Liver (tissue), 9 donors: ENCODE data around the gene CELSR2. TPM values are rescaled to one million over a fixed set of nuclear protein-coding genes. Genes with fewer than 3 reads are reported as not detected.

Experiments used
- DNase-seq: peaks from one replicate; pipeline ENCODE4 v3.0.0-alpha.2; 2017; ENCODE audit warnings: low spot score
- H3K27ac ChIP-seq, 2 donors: one replicate each; pipeline ENCODE4 v1.7.0; 2013; ENCODE audit warnings: inconsistent platforms in 2 of 2, low read length in 2 of 2, control low read depth in 1 of 2, low read depth in 1 of 2, mild to moderate bottlenecking in 1 of 2
- H3K27me3 ChIP-seq, 4 donors: one replicate each; pipeline versions ENCODE4 v1.6.1 to v1.7.0; 2013; ENCODE audit warnings: low read length in 3 of 4, inconsistent platforms in 1 of 4, mild to moderate bottlenecking in 1 of 4, moderate library complexity in 1 of 4; ENCODE audit not compliant: control insufficient read depth in 4 of 4, insufficient read depth in 4 of 4
- H3K36me3 ChIP-seq, 4 donors: one replicate each; pipeline versions ENCODE4 v1.6.1 to v1.7.0; 2013; ENCODE audit warnings: low read length in 3 of 4, mild to moderate bottlenecking in 3 of 4, low read depth in 1 of 4, moderate library complexity in 1 of 4; ENCODE audit not compliant: control insufficient read depth in 4 of 4, insufficient read depth in 3 of 4
- H3K4me1 ChIP-seq, 4 donors: one replicate each; pipeline versions ENCODE4 v1.6.1 to v1.7.0; 2013; ENCODE audit warnings: low read length in 3 of 4, mild to moderate bottlenecking in 3 of 4, moderate library complexity in 1 of 4; ENCODE audit not compliant: control insufficient read depth in 4 of 4, insufficient read depth in 4 of 4
- H3K4me3 ChIP-seq, 3 donors: one replicate each; pipeline versions ENCODE4 v1.6.1 to v1.7.0; 2013; ENCODE audit warnings: low read length in 3 of 3, control low read depth in 1 of 3, low read depth in 1 of 3, mild to moderate bottlenecking in 1 of 3
- H3K9ac ChIP-seq, 2 donors: one replicate each; pipeline ENCODE4 v1.7.0; 2013; ENCODE audit warnings: low read length in 2 of 2, mild to moderate bottlenecking in 2 of 2, moderate library complexity in 2 of 2, control low read depth in 1 of 2, low read depth in 1 of 2
- H3K9me3 ChIP-seq, 4 donors: one replicate each; pipeline versions ENCODE4 v1.6.1 to v1.7.0; 2013; ENCODE audit warnings: low read length in 3 of 4; ENCODE audit not compliant: control insufficient read depth in 4 of 4
- EGR1 ChIP-seq, 2 donors: IDR thresholded peaks; 2 replicates each; pipeline ENCODE4 v1.6.1; 2016 to 2018; ENCODE audit warnings: antibody characterized with exemption in 2 of 2, low read depth in 2 of 2
- FOXA1 ChIP-seq: IDR thresholded peaks from 2 replicates; pipeline ENCODE4 v1.6.1; 2016; ENCODE audit warnings: antibody characterized with exemption
- FOXA2 ChIP-seq: IDR thresholded peaks from 2 replicates; pipeline ENCODE4 v1.6.1; 2016; ENCODE audit warnings: antibody characterized with exemption
- GABPA ChIP-seq, 2 donors: IDR thresholded peaks in 1 of 2; conservative IDR thresholded peaks in 1 of 2; 2 replicates each; pipeline ENCODE4 v1.6.1; 2016; ENCODE audit warnings: antibody characterized with exemption in 2 of 2, mild to moderate bottlenecking in 1 of 2, moderate library complexity in 1 of 2
- HNF4A ChIP-seq, 2 donors: conservative IDR thresholded peaks; 2 replicates each; pipeline ENCODE4 v1.6.1; 2016; ENCODE audit warnings: antibody characterized with exemption in 2 of 2, mild to moderate bottlenecking in 2 of 2
- HNF4G ChIP-seq: IDR thresholded peaks from 2 replicates; pipeline ENCODE4 v1.6.1; 2016; ENCODE audit warnings: antibody characterized with exemption
- JUND ChIP-seq, 2 donors: IDR thresholded peaks; 2 replicates each; pipeline ENCODE4 v1.6.1; 2016; ENCODE audit warnings: antibody characterized with exemption in 2 of 2
- NR2F2 ChIP-seq: IDR thresholded peaks from 2 replicates; pipeline ENCODE4 v1.6.1; 2016; ENCODE audit warnings: antibody characterized with exemption
- RAD21 ChIP-seq, 2 donors: IDR thresholded peaks; 2 replicates each; pipeline ENCODE4 v1.6.1; 2016; ENCODE audit warnings: antibody characterized with exemption in 2 of 2, mild to moderate bottlenecking in 2 of 2
- RXRA ChIP-seq, 2 donors: IDR thresholded peaks; 2 replicates each; pipeline ENCODE4 v1.6.1; 2017 to 2018; ENCODE audit warnings: antibody characterized with exemption in 2 of 2, mild to moderate bottlenecking in 1 of 2
- SP1 ChIP-seq: IDR thresholded peaks from 2 replicates; pipeline ENCODE4 v1.6.1; 2018; ENCODE audit warnings: antibody characterized with exemption, mild to moderate bottlenecking
- TAF1 ChIP-seq: conservative IDR thresholded peaks from 2 replicates; pipeline ENCODE4 v1.6.1; 2016; ENCODE audit warnings: antibody characterized with exemption, mild to moderate bottlenecking
- YY1 ChIP-seq: IDR thresholded peaks from 2 replicates; pipeline ENCODE4 v1.6.1; 2016; ENCODE audit warnings: antibody characterized with exemption, mild to moderate bottlenecking
- WGBS: extraction: QIAGEN DNeasy Blood & Tissue Kit; methylation state at CpG from one replicate; pipeline ENCODE4 v1.1.7; 2013; 5-methylcytosine and 5-hydroxymethylcytosine counted together
- polyA plus RNA-seq, 2 donors: library from polyadenylated mRNA; stranded (reverse) in 1 of 2; unstranded in 1 of 2; fragments of 200-250 nt in 1 of 2; fragments of >200 nt in 1 of 2; fragmentation: Nextera tagmentation in 1 of 2; extraction: Ambion mirVana in 1 of 2; gene quantifications; one replicate each; pipeline versions ENCODE4 v1.2.1 to v1.2.3, GENCODE V29; 2013 to 2015
- total RNA-seq, 2 donors: library from RNA; depleted of rRNA; stranded (reverse); fragments of >200 nt; gene quantifications; one replicate each; pipeline ENCODE4 v1.2.3, GENCODE V29; 2014
- TF ChIP-seq, protein P1 (sequence below): fragments of 150-350 bp; IDR thresholded peaks from 2 replicates; pipeline ENCODE4 v1.5.1; 2017; ENCODE audit warnings: improper control_type of control experiment, low read depth, low read length; ENCODE audit not compliant: missing input control
- TF ChIP-seq, protein P2 (sequence below): IDR thresholded peaks from 2 replicates; pipeline ENCODE4 v1.6.1; 2016; ENCODE audit warnings: antibody characterized with exemption
- TF ChIP-seq, protein P3 (sequence below): IDR thresholded peaks from 2 replicates; pipeline ENCODE4 v1.6.1; 2016; ENCODE audit warnings: antibody characterized with exemption
- TF ChIP-seq, protein P4 (sequence below): IDR thresholded peaks from 2 replicates; pipeline ENCODE4 v1.6.1; 2016; ENCODE audit warnings: antibody characterized with exemption
- TF ChIP-seq, protein P5 (sequence below): IDR thresholded peaks from 2 replicates; pipeline ENCODE4 v1.6.1; 2016; ENCODE audit warnings: antibody characterized with exemption, mild to moderate bottlenecking
- donor health status: healthy.
- donor health status: healthy.
- donor health status: healthy.
- donor health status: healthy.
- donor health status: healthy.

Gene CELSR2
- total and polyA plus RNA-seq, 4 donors = 0.73 to 1.6 (median 1.2) TPM

DNA sequence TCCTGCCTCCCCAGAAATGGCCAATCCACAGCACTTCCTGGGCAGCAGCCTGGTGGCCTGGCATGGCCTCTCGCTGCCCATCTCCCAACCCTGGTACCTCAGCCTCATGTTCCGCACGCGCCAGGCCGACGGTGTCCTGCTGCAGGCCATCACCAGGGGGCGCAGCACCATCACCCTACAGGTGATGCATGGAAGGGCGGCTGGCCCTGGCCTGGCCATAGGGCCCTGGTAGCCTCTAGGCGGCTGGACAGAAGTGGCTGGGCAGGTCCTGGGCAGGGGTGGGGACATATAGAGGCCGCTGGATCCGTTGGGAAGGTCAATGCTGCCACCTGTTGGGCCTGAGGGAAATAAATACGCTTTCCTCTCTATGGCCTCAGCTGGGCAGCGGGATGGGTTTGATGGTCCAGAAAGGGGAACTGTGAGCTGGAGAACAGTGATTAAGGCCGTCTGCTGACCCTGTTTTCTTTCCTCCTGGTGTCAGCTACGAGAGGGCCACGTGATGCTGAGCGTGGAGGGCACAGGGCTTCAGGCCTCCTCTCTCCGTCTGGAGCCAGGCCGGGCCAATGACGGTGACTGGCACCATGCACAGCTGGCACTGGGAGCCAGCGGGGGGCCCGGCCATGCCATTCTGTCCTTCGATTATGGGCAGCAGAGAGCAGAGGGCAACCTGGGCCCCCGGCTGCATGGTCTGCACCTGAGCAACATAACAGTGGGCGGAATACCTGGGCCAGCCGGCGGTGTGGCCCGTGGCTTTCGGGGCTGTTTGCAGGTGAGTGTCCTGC lies 14.4 kb downstream of the CELSR2 start:
- Histone ChIP-seq H3K27me3 (no peaks in the 10 kb centered on the region), H3K9ac (no peak overlapping the region), H3K27ac (no peak overlapping the region), H3K36me3 (no peaks in the 10 kb centered on the region), H3K4me1 (no peaks in the 10 kb centered on the region), H3K9me3 (no peaks in the 10 kb centered on the region), H3K4me3 (no peak overlapping the region)
- TF ChIP-seq HNF4A (conservative IDR thresholded peaks at IDR 0.05) = peak; percentile 14 to 42
- TF ChIP-seq TAF1 = no peak
- TF ChIP-seq, protein P1, sequence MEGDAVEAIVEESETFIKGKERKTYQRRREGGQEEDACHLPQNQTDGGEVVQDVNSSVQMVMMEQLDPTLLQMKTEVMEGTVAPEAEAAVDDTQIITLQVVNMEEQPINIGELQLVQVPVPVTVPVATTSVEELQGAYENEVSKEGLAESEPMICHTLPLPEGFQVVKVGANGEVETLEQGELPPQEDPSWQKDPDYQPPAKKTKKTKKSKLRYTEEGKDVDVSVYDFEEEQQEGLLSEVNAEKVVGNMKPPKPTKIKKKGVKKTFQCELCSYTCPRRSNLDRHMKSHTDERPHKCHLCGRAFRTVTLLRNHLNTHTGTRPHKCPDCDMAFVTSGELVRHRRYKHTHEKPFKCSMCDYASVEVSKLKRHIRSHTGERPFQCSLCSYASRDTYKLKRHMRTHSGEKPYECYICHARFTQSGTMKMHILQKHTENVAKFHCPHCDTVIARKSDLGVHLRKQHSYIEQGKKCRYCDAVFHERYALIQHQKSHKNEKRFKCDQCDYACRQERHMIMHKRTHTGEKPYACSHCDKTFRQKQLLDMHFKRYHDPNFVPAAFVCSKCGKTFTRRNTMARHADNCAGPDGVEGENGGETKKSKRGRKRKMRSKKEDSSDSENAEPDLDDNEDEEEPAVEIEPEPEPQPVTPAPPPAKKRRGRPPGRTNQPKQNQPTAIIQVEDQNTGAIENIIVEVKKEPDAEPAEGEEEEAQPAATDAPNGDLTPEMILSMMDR = peak; percentile 100
- TF ChIP-seq FOXA1 = no peak
- peak; percentile 98 to 100 for TF ChIP-seq RAD21 (IDR thresholded peaks at IDR 0.05)
- no peak for TF ChIP-seq GABPA (IDR thresholded peaks at IDR 0.05 in 1 of 2, conservative IDR thresholded peaks at IDR 0.05 in 1 of 2)
- TF ChIP-seq RXRA (IDR thresholded peaks at IDR 0.05) = peak in 1 of 2 donors; percentile 77
- peak; percentile 17 for TF ChIP-seq NR2F2
- peak; percentile 53 for TF ChIP-seq SP1
- TF ChIP-seq, protein P2, sequence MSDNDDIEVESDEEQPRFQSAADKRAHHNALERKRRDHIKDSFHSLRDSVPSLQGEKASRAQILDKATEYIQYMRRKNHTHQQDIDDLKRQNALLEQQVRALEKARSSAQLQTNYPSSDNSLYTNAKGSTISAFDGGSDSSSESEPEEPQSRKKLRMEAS = no peak
- 48% methylated on average over 29 of the region's 29 CpGs for WGBS
- peak; percentile 85 for DNase-seq

DNA sequence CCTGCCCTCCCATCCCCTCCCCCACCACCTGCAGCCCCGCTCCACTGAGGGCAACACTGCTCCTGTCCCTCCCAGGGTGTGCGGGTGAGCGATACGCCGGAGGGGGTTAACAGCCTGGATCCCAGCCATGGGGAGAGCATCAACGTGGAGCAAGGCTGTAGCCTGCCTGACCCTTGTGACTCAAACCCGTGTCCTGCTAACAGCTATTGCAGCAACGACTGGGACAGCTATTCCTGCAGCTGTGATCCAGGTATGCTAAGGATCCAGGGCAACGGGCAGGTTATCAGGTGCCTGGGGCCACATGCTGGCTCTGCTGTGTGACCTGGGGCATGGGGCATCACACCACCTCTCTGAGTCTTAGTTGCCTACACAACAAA lies 15.0 kb downstream of the CELSR2 start:
- Histone ChIP-seq H3K27me3 (no peaks in the 10 kb centered on the region), H3K9ac (no peak overlapping the region), H3K27ac (no peak overlapping the region), H3K4me1 (no peaks in the 10 kb centered on the region), H3K36me3 (no peaks in the 10 kb centered on the region), H3K4me3 (no peak overlapping the region), H3K9me3 (no peaks in the 10 kb centered on the region)
- TF ChIP-seq YY1 (no peak), FOXA2 (no peak), NR2F2 (no peak), RXRA (IDR thresholded peaks at IDR 0.05) (no peak), JUND (IDR thresholded peaks at IDR 0.05) (no peak), FOXA1 (no peak), SP1 (no peak), HNF4A (conservative IDR thresholded peaks at IDR 0.05) (no peak), EGR1 (IDR thresholded peaks at IDR 0.05; ENCODE audit: low read depth in 2 of 2) (no peak), GABPA (IDR thresholded peaks at IDR 0.05 in 1 of 2, conservative IDR thresholded peaks at IDR 0.05 in 1 of 2) (no peak), HNF4G (no peak), TAF1 (no peak), RAD21 (IDR thresholded peaks at IDR 0.05) (no peak)
- TF ChIP-seq, protein P3, sequence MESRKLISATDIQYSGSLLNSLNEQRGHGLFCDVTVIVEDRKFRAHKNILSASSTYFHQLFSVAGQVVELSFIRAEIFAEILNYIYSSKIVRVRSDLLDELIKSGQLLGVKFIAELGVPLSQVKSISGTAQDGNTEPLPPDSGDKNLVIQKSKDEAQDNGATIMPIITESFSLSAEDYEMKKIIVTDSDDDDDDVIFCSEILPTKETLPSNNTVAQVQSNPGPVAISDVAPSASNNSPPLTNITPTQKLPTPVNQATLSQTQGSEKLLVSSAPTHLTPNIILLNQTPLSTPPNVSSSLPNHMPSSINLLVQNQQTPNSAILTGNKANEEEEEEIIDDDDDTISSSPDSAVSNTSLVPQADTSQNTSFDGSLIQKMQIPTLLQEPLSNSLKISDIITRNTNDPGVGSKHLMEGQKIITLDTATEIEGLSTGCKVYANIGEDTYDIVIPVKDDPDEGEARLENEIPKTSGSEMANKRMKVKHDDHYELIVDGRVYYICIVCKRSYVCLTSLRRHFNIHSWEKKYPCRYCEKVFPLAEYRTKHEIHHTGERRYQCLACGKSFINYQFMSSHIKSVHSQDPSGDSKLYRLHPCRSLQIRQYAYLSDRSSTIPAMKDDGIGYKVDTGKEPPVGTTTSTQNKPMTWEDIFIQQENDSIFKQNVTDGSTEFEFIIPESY = no peak
- TF ChIP-seq, protein P4, sequence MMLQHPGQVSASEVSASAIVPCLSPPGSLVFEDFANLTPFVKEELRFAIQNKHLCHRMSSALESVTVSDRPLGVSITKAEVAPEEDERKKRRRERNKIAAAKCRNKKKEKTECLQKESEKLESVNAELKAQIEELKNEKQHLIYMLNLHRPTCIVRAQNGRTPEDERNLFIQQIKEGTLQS = no peak
- TF ChIP-seq, protein P5, sequence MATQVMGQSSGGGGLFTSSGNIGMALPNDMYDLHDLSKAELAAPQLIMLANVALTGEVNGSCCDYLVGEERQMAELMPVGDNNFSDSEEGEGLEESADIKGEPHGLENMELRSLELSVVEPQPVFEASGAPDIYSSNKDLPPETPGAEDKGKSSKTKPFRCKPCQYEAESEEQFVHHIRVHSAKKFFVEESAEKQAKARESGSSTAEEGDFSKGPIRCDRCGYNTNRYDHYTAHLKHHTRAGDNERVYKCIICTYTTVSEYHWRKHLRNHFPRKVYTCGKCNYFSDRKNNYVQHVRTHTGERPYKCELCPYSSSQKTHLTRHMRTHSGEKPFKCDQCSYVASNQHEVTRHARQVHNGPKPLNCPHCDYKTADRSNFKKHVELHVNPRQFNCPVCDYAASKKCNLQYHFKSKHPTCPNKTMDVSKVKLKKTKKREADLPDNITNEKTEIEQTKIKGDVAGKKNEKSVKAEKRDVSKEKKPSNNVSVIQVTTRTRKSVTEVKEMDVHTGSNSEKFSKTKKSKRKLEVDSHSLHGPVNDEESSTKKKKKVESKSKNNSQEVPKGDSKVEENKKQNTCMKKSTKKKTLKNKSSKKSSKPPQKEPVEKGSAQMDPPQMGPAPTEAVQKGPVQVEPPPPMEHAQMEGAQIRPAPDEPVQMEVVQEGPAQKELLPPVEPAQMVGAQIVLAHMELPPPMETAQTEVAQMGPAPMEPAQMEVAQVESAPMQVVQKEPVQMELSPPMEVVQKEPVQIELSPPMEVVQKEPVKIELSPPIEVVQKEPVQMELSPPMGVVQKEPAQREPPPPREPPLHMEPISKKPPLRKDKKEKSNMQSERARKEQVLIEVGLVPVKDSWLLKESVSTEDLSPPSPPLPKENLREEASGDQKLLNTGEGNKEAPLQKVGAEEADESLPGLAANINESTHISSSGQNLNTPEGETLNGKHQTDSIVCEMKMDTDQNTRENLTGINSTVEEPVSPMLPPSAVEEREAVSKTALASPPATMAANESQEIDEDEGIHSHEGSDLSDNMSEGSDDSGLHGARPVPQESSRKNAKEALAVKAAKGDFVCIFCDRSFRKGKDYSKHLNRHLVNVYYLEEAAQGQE = no peak
- TF ChIP-seq, protein P2 = no peak
- TF ChIP-seq, protein P1 = no peak
- DNase-seq = no peak
- 69% methylated on average over 9 of the region's 9 CpGs for WGBS
